Measurements from ENCODE around the gene FJX1. TPM values are rescaled to one million over a fixed set of nuclear protein-coding genes. Genes with fewer than 3 reads are reported as not detected.
A peak's percentile ranks its signal among the peaks of the same experiment; 100 is the strongest.

The FJX1 gene
- polyA plus RNA-seq, 3 donors = 0.05 TPM; not detected in 2

DNA sequence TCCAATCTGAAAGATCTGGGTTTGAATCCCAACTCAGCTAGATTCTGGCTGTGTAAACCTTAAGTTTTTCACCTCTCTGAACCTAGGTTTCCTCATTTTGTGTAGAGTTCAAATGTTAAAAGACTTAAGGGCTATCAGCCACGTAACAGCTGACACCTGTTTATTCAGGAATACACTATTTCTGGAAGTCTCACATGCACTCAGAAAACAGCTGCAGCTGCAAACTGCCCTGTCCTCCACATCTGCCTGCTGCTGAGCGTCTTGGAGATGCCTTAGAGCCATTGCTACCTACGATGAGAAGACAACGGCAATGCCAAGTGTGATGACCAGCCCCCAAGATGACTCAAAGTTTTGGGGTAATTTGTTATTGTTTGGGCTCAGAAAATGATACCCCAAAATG lies 37.6 kb downstream of the FJX1 start:
- H3K9me3 Mint-ChIP-seq = peaks cover 0 to 5% (median 0%) of the 10 kb centered on the region in 7 donors
- no peak overlapping the region for H3K4me3 Mint-ChIP-seq
- 87% methylated on average over 3 of the region's 4 CpGs for WGBS (ENCODE audit: insufficient coverage)

DNA sequence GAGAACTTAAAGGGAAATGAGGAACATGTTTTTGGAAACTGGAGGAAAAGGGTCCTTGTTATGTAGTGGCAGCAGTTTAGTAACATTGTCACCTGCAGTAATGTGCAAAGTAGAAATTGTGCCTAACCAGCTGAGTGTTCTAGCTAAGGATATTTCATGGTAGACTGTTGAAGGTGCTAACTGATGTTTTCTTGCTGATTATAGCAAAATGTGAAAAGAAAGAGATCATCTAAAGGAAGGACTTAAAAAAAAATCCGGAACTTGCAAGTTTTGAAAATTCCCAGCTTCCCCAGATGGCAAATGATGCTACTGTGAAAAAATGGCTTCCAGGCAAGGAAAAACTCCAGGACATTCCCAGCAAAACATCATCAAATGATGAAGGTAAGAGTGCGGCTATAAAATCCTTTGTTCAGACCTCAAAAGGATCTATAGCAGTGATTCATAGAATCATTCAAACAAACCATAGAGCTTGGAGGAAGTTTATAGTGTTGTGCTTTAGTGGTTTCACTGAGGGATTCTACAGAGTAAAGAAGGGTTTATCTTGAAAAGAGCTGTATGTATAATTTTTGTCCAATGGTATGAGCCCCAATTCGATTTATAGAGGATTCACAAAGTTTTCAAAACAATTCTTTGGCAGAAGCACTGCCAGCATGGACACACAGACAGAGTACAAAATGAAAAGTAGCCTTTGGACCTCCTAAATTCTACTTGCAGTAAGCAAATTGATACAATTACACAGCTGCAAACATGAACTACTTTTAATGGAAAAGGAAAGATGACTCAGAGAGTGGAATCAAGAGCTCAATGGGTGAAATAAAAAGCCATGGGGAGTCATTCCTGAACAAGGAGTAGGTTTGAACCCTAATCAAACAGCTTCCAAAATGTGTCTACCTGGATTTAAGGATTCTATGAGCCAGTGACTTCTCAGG lies 40.0 kb downstream of the FJX1 start:
- Mint-ChIP-seq H3K36me3 (peaks cover 3% of the 10 kb centered on the region in 2 donors), H3K27me3 (ENCODE audit: low read depth in 3 of 3) (peaks cover 24 to 57% (median 47%) of the 10 kb centered on the region in 3 donors)

More for the DNA sequence above, 37.6 kb downstream of the FJX1 start:
- no peaks in the 10 kb centered on the region for H3K36me3 Mint-ChIP-seq
- Histone ChIP-seq H3K27ac (ENCODE audit: low read depth in 1 of 2, low read length in 2 of 2) (no peak overlapping the region), H4K20me1 (ENCODE audit: insufficient read depth, low read length) (no peaks in the 10 kb centered on the region), H3K9me3 (replicated peaks in 1 of 2; ENCODE audit: control insufficient read depth in 1 of 2, insufficient read depth in 1 of 2, low read length in 2 of 2) (no peaks in the 10 kb centered on the region), H3K27me3 (ENCODE audit: control insufficient read depth in 2 of 2, insufficient read depth in 2 of 2, low read length in 2 of 2) (peaks cover 18 to 27% of the 10 kb centered on the region in 2 donors), H3K36me3 (replicated peaks in 1 of 2; ENCODE audit: control insufficient read depth in 1 of 2, insufficient read depth in 2 of 2, low read length in 2 of 2) (no peaks in the 10 kb centered on the region), H3K79me2 (ENCODE audit: insufficient read depth, low read length) (no peaks in the 10 kb centered on the region), H3K4me3 (replicated peaks in 1 of 3; ENCODE audit: low read depth in 2 of 3, low read length in 3 of 3) (no peak overlapping the region), H3K4me2 (replicated peaks; ENCODE audit: extremely low read depth, low read length, poor library complexity, severe bottlenecking) (no peak overlapping the region), H3K9ac (ENCODE audit: insufficient read depth, low read length, poor library complexity, severe bottlenecking) (no peak overlapping the region), H3K4me1 (ENCODE audit: control insufficient read depth in 1 of 2, insufficient read depth in 2 of 2, low read length in 2 of 2) (no peaks in the 10 kb centered on the region), H2AFZ (ENCODE audit: insufficient read depth, low read depth, low read length, poor library complexity, severe bottlenecking) (no peak overlapping the region)
- intact Hi-C loops (cut with micrococcal nuclease) = no loop called here
- TF ChIP-seq, protein P1, sequence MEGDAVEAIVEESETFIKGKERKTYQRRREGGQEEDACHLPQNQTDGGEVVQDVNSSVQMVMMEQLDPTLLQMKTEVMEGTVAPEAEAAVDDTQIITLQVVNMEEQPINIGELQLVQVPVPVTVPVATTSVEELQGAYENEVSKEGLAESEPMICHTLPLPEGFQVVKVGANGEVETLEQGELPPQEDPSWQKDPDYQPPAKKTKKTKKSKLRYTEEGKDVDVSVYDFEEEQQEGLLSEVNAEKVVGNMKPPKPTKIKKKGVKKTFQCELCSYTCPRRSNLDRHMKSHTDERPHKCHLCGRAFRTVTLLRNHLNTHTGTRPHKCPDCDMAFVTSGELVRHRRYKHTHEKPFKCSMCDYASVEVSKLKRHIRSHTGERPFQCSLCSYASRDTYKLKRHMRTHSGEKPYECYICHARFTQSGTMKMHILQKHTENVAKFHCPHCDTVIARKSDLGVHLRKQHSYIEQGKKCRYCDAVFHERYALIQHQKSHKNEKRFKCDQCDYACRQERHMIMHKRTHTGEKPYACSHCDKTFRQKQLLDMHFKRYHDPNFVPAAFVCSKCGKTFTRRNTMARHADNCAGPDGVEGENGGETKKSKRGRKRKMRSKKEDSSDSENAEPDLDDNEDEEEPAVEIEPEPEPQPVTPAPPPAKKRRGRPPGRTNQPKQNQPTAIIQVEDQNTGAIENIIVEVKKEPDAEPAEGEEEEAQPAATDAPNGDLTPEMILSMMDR (IDR thresholded peaks at IDR 0.05) = no peak
- H3K27ac Mint-ChIP-seq = no peak overlapping the region
- DNase-seq = no peak
- H3K27me3 Mint-ChIP-seq (ENCODE audit: low read depth in 3 of 3) = peaks cover 25 to 51% (median 37%) of the 10 kb centered on the region in 3 donors
- no peaks in the 10 kb centered on the region for H3K4me1 Mint-ChIP-seq

More for the DNA sequence above, 40.0 kb downstream of the FJX1 start:
- Mint-ChIP-seq H3K9me3 (peaks cover 3 to 9% (median 6%) of the 10 kb centered on the region in 7 donors), H3K4me3 (no peak overlapping the region), H3K4me1 (peaks cover 12% of the 10 kb centered on the region), H3K27ac (peak overlapping the region in 1 of 7 donors; percentile 54)
- peaks cover 23 to 36% of the 10 kb centered on the region in 2 donors for H3K27me3 ChIP-seq (ENCODE audit: control insufficient read depth in 2 of 2, insufficient read depth in 2 of 2, low read length in 2 of 2)
- no peak overlapping the region for H3K9ac ChIP-seq (ENCODE audit: insufficient read depth, low read length, poor library complexity, severe bottlenecking)
- intact Hi-C loops (cut with micrococcal nuclease) = no loop called here
- H3K4me2 ChIP-seq (replicated peaks; ENCODE audit: extremely low read depth, low read length, poor library complexity, severe bottlenecking) = no peak overlapping the region
- no peak for DNase-seq
- H3K4me1 ChIP-seq (ENCODE audit: control insufficient read depth in 1 of 2, insufficient read depth in 2 of 2, low read length in 2 of 2) = peaks cover 10 to 13% of the 10 kb centered on the region in 2 donors
- H4K20me1 ChIP-seq (ENCODE audit: insufficient read depth, low read length) = no peaks in the 10 kb centered on the region
- no peak overlapping the region for H3K27ac ChIP-seq (ENCODE audit: low read depth in 1 of 2, low read length in 2 of 2)
- TF ChIP-seq, protein P1 (IDR thresholded peaks at IDR 0.05) = no peak
- WGBS (ENCODE audit: insufficient coverage) = 100% methylated on average over 1 of the region's 3 CpGs
- H3K79me2 ChIP-seq (ENCODE audit: insufficient read depth, low read length) = peaks cover under 1% of the 10 kb centered on the region
- H3K36me3 ChIP-seq (replicated peaks in 1 of 2; ENCODE audit: control insufficient read depth in 1 of 2, insufficient read depth in 2 of 2, low read length in 2 of 2) = no peaks in the 10 kb centered on the region
- no peak overlapping the region for H2AFZ ChIP-seq (ENCODE audit: insufficient read depth, low read depth, low read length, poor library complexity, severe bottlenecking)
- H3K9me3 ChIP-seq (replicated peaks in 1 of 2; ENCODE audit: control insufficient read depth in 1 of 2, insufficient read depth in 1 of 2, low read length in 2 of 2) = peaks cover 0 to 3% of the 10 kb centered on the region in 2 donors
- no peak overlapping the region for H3K4me3 ChIP-seq (replicated peaks in 1 of 3; ENCODE audit: low read depth in 2 of 3, low read length in 3 of 3)

All from CD14-positive monocyte (primary cell).